ENCODE results near the gene USP37. TPM values are rescaled to one million over a fixed set of nuclear protein-coding genes. Genes with fewer than 3 reads are reported as not detected.
A peak's percentile ranks its signal among the peaks of the same experiment; 100 is the strongest.

The USP37 gene
- total RNA-seq, 1 donor from 2014 or later = 9.5 TPM

DNA sequence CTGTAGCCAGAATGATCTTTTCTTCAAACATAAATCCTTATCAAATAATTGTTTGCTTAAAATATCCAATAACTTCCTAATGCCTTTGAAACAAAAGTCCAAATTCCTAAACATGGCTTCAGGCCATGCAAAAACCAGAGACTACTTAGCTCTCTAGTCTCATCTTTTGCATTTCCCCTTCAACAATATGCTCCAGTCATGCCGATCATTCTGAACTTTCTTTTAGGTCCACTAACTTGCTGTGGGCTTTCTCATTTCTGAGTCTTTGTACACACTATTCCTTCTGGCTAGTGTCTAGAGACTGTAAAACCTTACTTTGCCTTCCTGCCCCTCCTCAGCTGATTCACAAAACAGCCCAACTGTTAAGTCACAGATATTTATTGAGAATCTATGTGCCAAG, 97.7 kb downstream of the USP37 start:
- H3K4me3 Mint-ChIP-seq (ENCODE audit: unreplicated experiment) = no peak overlapping the region
- H3K9me3 Mint-ChIP-seq (ENCODE audit: low read depth) = no peaks in the 10 kb centered on the region
- H3K4me1 Mint-ChIP-seq (ENCODE audit: low read depth) = no peaks in the 10 kb centered on the region
- no peak overlapping the region for H3K27ac Mint-ChIP-seq (ENCODE audit: unreplicated experiment)
- no peaks in the 10 kb centered on the region for H3K27me3 Mint-ChIP-seq (ENCODE audit: low read depth)
- peaks cover 8% of the 10 kb centered on the region for H3K36me3 Mint-ChIP-seq (ENCODE audit: low read depth)
- TF ChIP-seq, protein P1, sequence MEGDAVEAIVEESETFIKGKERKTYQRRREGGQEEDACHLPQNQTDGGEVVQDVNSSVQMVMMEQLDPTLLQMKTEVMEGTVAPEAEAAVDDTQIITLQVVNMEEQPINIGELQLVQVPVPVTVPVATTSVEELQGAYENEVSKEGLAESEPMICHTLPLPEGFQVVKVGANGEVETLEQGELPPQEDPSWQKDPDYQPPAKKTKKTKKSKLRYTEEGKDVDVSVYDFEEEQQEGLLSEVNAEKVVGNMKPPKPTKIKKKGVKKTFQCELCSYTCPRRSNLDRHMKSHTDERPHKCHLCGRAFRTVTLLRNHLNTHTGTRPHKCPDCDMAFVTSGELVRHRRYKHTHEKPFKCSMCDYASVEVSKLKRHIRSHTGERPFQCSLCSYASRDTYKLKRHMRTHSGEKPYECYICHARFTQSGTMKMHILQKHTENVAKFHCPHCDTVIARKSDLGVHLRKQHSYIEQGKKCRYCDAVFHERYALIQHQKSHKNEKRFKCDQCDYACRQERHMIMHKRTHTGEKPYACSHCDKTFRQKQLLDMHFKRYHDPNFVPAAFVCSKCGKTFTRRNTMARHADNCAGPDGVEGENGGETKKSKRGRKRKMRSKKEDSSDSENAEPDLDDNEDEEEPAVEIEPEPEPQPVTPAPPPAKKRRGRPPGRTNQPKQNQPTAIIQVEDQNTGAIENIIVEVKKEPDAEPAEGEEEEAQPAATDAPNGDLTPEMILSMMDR (IDR thresholded peaks at IDR 0.05) = no peak
- no peak for DNase-seq (ENCODE audit: low spot score)

DNA sequence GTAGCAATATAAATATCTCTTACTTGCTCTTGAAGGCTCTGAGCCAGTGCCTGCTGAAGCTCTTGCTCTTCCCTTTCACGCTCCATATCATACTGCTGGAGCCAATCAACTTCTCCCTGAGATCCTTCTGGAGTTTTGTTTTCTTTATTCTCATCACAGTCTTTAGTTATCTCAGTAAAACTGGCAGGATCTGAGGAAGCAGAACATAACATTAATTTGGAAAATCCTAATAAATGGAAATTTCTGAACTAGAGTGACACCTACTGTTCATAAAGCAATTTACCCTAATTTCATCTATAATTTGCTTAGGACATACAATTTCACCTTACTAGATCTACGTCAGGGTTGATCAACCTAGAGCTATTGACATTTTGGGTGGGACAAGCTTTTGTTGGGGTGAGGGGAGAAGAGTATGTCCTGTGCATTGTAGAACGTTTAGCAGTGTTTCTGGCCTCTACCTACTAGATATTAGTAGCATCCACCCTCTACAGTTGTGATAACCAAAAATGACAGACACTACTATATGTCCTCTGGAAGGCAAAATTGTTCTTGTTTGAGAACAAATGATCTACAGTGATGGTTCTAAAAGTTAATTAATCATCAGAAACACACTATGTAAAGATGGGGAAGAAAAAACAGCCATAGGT, 102.0 kb downstream of the USP37 start:
- Mint-ChIP-seq H3K4me1 (ENCODE audit: low read depth) (no peaks in the 10 kb centered on the region), H3K4me3 (ENCODE audit: unreplicated experiment) (no peak overlapping the region), H3K27ac (ENCODE audit: unreplicated experiment) (no peak overlapping the region), H3K9me3 (ENCODE audit: low read depth) (no peaks in the 10 kb centered on the region), H3K27me3 (ENCODE audit: low read depth) (no peaks in the 10 kb centered on the region), H3K36me3 (ENCODE audit: low read depth) (peaks cover 7% of the 10 kb centered on the region)
- TF ChIP-seq, protein P1 (IDR thresholded peaks at IDR 0.05) = peak; percentile 85
- no peak for DNase-seq (ENCODE audit: low spot score)

DNA sequence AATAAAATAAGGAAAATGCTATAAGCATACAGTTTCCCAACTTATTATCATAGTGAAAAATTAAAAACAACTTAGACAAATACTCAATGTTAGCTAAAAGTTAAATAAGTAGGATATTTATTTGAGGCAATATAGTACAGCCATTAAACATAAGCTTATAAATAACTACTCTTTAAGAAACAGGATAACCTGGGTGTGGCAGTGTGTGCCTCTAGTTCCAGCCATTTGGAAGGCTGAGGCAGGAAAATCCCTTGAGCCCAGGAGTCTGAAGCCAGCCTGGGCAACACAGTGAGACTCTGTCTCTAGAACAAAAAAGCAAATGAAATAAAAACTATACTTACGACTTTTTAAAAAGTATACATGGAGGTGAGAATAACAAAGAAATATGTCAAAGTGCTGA, 109.6 kb downstream of the USP37 start:
- H3K27ac Mint-ChIP-seq (ENCODE audit: unreplicated experiment) = no peak overlapping the region

DNA sequence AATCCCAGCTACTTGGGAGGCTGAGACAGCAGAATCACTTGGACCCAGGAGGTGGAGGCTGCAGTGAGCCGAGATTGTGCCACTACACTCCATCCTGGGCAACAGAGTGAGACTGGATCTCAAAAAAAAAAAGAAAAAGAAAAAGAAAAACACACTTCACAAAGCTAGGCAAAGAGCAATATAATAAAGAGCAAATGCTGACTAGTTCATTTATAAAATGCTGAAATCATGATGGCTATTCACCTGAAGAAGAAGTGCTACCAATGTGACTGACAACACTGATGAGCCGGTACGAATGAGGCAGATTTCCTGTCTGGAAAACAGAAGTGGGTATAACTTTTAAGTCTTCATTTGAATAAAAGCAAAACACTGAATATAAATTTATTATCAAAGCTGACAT, 111.3 kb downstream of the USP37 start:
- Mint-ChIP-seq H3K9me3 (ENCODE audit: low read depth) (no peaks in the 10 kb centered on the region), H3K4me1 (ENCODE audit: low read depth) (no peaks in the 10 kb centered on the region), H3K36me3 (ENCODE audit: low read depth) (peaks cover 16% of the 10 kb centered on the region), H3K4me3 (ENCODE audit: unreplicated experiment) (no peak overlapping the region), H3K27me3 (ENCODE audit: low read depth) (no peaks in the 10 kb centered on the region), H3K27ac (ENCODE audit: unreplicated experiment) (no peak overlapping the region)
- DNase-seq (ENCODE audit: low spot score) = no peak
- TF ChIP-seq, protein P1 (IDR thresholded peaks at IDR 0.05) = no peak

More for the DNA sequence above, 109.6 kb downstream of the USP37 start:
- TF ChIP-seq, protein P1 (IDR thresholded peaks at IDR 0.05) = no peak
- DNase-seq (ENCODE audit: low spot score) = no peak
- H3K4me1 Mint-ChIP-seq (ENCODE audit: low read depth) = no peaks in the 10 kb centered on the region
- H3K36me3 Mint-ChIP-seq (ENCODE audit: low read depth) = peaks cover 19% of the 10 kb centered on the region
- H3K9me3 Mint-ChIP-seq (ENCODE audit: low read depth) = no peaks in the 10 kb centered on the region
- H3K4me3 Mint-ChIP-seq (ENCODE audit: unreplicated experiment) = no peak overlapping the region
- H3K27me3 Mint-ChIP-seq (ENCODE audit: low read depth) = no peaks in the 10 kb centered on the region

DNA sequence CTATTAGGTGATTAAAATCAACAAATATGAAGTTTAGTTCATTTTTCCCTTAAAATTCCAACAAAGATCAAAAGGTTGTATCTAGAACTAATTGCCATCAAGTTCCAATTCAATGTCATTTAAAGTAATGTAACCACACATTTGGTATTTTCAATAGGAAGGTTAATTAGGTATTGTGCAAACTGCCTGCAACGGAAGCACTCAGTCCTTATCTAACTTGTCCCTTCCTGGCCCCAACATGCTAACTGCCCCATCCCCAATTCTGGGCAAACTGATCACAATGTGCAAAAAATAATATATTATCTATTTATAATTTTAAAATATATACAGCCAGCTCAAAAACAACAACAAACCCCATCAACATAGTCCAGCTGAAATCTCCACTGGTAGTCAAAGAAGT, 116.1 kb downstream of the USP37 start:
- Mint-ChIP-seq H3K9me3 (ENCODE audit: low read depth) (no peaks in the 10 kb centered on the region), H3K27me3 (ENCODE audit: low read depth) (no peaks in the 10 kb centered on the region), H3K4me1 (ENCODE audit: low read depth) (peaks cover 3% of the 10 kb centered on the region), H3K4me3 (ENCODE audit: unreplicated experiment) (no peak overlapping the region), H3K36me3 (ENCODE audit: low read depth) (peaks cover 19% of the 10 kb centered on the region), H3K27ac (ENCODE audit: unreplicated experiment) (no peak overlapping the region)
- TF ChIP-seq, protein P1 (IDR thresholded peaks at IDR 0.05) = no peak
- DNase-seq (ENCODE audit: low spot score) = no peak
